HepG2 (cell line): Measurements from ENCODE around the gene GPR37L1. TPM values are rescaled to one million over a fixed set of nuclear protein-coding genes. Genes with fewer than 3 reads are reported as not detected.

Source experiments
- ATAC-seq: fragments of 200-7000 bp; cut with Tn5 transposase; 3 replicates; pipeline ENCODE4 v1.9.1; 2020; ENCODE audit warnings: mild to moderate bottlenecking, moderate library complexity
- BruUV-seq: library from RNA; stranded (reverse); fragments of 400-500 nt; replicated peaks from 2 replicates; lab custom pipeline; 2021; lab: Mats Ljungman, UMichigan
- CTCF ChIA-PET: fragments of 300-600 bp; formaldehyde crosslinking; extraction: SDS; loops from one replicate; lab custom pipeline; 2021; ENCODE audit warnings: low total read pairs, inconsistent platforms, low intra/inter-chr PET ratio; lab: Yijun Ruan, JAX
- POLR2A ChIA-PET: fragments of 350-600 bp; sonication (Branson Sonifier 250); formaldehyde crosslinking; loops from one replicate; lab custom pipeline; 2020; ENCODE audit warnings: antibody characterized with exemption, inconsistent platforms; lab: Yijun Ruan, JAX
- DNase-seq: peaks from one replicate; pipeline ENCODE4 v3.0.0-alpha.2; 2015; ENCODE audit warnings: low spot score
- FAIRE-seq: peaks from 3 replicates; lab custom pipeline; 2011; peaks lifted over from hg19 to GRCh38; lab: Jason Lieb, UNC
- H2AFZ ChIP-seq: one replicate; pipeline ENCODE4 v1.6.1; 2011; ENCODE audit warnings: low read length, inconsistent platforms
- H3K27ac ChIP-seq: fragments of 300-600 bp; 3 replicates; pipeline ENCODE4 v1.8.0; 2011; ENCODE audit warnings: mixed run types, mild to moderate bottlenecking, mixed read lengths, low read length, inconsistent platforms; ENCODE audit not compliant: insufficient read depth; ENCODE audit errors: extremely low read length
- H3K27me3 ChIP-seq, 2 experiments: fragments of 200-600 bp in 1 of 2; 2 replicates in 1 of 2; 3 replicates in 1 of 2; pipeline versions ENCODE4 v1.6.0 to v1.8.0; 2011; ENCODE audit warnings: low read length in 2 of 2, mild to moderate bottlenecking in 2 of 2, moderate library complexity in 2 of 2, inconsistent platforms in 1 of 2; ENCODE audit not compliant: insufficient read depth in 2 of 2, control insufficient read depth in 1 of 2
- H3K36me3 ChIP-seq, 2 experiments: fragments of 200-600 bp in 1 of 2; replicated peaks in 1 of 2; 2 replicates in 1 of 2; 3 replicates in 1 of 2; pipeline versions ENCODE4 v1.5.1 to v1.8.0; 2011; ENCODE audit warnings: low read length in 2 of 2, inconsistent platforms in 1 of 2; ENCODE audit not compliant: insufficient read depth in 2 of 2, control insufficient read depth in 1 of 2
- H3K4me1 ChIP-seq: 2 replicates; pipeline ENCODE4 v1.5.1; 2012; ENCODE audit warnings: low read length, inconsistent platforms; ENCODE audit not compliant: insufficient read depth
- H3K4me2 ChIP-seq: 2 replicates; pipeline ENCODE4 v1.6.0; 2011; ENCODE audit warnings: low read depth, low read length, inconsistent platforms
- H3K4me3 ChIP-seq, 3 experiments: fragments of 200-600 bp in 1 of 3; sonication (generic), shearing (Covaris generic) in 1 of 3; replicated peaks in 1 of 3; 2 replicates each; pipeline ENCODE4 v1.5.1; 2011 to 2016; ENCODE audit warnings: low read length in 3 of 3, inconsistent platforms in 2 of 3, low read depth in 2 of 3, mild to moderate bottlenecking in 2 of 3, control low read depth in 1 of 3, mixed read lengths in 1 of 3; ENCODE audit not compliant: insufficient read depth in 1 of 3
- H3K79me2 ChIP-seq: one replicate; pipeline ENCODE4 v1.6.1; 2011; ENCODE audit warnings: low read length, inconsistent platforms; ENCODE audit not compliant: insufficient read depth
- H3K9ac ChIP-seq: 2 replicates; pipeline ENCODE4 v1.6.0; 2011; ENCODE audit warnings: mild to moderate bottlenecking, low read depth, low read length, inconsistent platforms; ENCODE audit not compliant: insufficient read depth
- H3K9me3 ChIP-seq: 2 replicates; pipeline ENCODE4 v1.5.1; 2012; ENCODE audit warnings: mild to moderate bottlenecking, low read length
- H4K20me1 ChIP-seq: 2 replicates; pipeline ENCODE4 v1.6.0; 2011; ENCODE audit warnings: inconsistent platforms, mild to moderate bottlenecking, low read length, moderate library complexity; ENCODE audit not compliant: insufficient read depth
- ARNT ChIP-seq: fragments of 450-650 bp; IDR thresholded peaks from 2 replicates; pipeline ENCODE4 v1.6.1; 2017
- DPF2 ChIP-seq: sonication (generic); formaldehyde crosslinking; IDR thresholded peaks from 2 replicates; pipeline ENCODE4 v1.4.0; 2020; ENCODE audit warnings: mild to moderate bottlenecking, low read depth, missing genetic modification reagents, borderline replicate concordance
- GLI4 ChIP-seq: sonication (generic); formaldehyde crosslinking; IDR thresholded peaks from 2 replicates; pipeline ENCODE4 v1.5.1; 2020; ENCODE audit warnings: missing genetic modification reagents, mild to moderate bottlenecking, moderate library complexity, borderline replicate concordance
- IKZF1 ChIP-seq: fragments of 450-650 bp; IDR thresholded peaks from 2 replicates; pipeline ENCODE4 v1.7.1; 2016
- ZBTB33 ChIP-seq: sonication (generic); formaldehyde crosslinking; IDR thresholded peaks from 2 replicates; pipeline ENCODE4 v1.4.0; 2020; ENCODE audit warnings: missing genetic modification reagents
- ZGPAT ChIP-seq: IDR thresholded peaks from 2 replicates; pipeline ENCODE4 v1.6.1; 2016; ENCODE audit warnings: mild to moderate bottlenecking
- ZNF513 ChIP-seq: sonication (generic); formaldehyde crosslinking; conservative IDR thresholded peaks from 2 replicates; pipeline ENCODE4 v1.5.0; 2020; ENCODE audit warnings: missing genetic modification reagents
- ZNF883 ChIP-seq: sonication (generic); formaldehyde crosslinking; IDR thresholded peaks from 2 replicates; pipeline ENCODE4 v1.5.1; 2020; ENCODE audit warnings: mild to moderate bottlenecking, missing genetic modification reagents; ENCODE audit errors: not compliant biosample characterization
- WGBS: methylation state at CpG from one replicate; pipeline ENCODE4 v1.1.6; 2017; ENCODE audit warnings: low lambda C conversion rate; 5-methylcytosine and 5-hydroxymethylcytosine counted together
- in situ Hi-C: cut with HindIII; loops from 2 replicates; pipeline ENCODE4 v1.10.0; 2017; ENCODE audit warnings: low pct_unique_long_range_greater_than_20kb; ENCODE audit not compliant: extremely low pct_ligation_motif_present
- intact Hi-C: fragments of 100-400 bp; cut with micrococcal nuclease; formaldehyde crosslinking; loops from one replicate; pipeline ENCODE4 v1.10.0; 2022; ENCODE audit not compliant: unreplicated experiment
- polyA plus RNA-seq, 8 experiments: library from polyadenylated mRNA; depleted of rRNA in 3 of 8; stranded (reverse) in 7 of 8; unstranded in 1 of 8; fragments of >200 nt; fragmentation: Illumina TruSeq in 4 of 8; extraction: Trizol in 4 of 8; gene quantifications; 2 replicates each; pipeline versions ENCODE4 v1.2.1 to v1.2.3, GENCODE V29; 2011 to 2016; ENCODE audit warnings: low read depth in 4 of 8, missing spikeins in 1 of 8, mixed read lengths in 1 of 8; ENCODE audit not compliant: insufficient read depth in 1 of 8
- total RNA-seq, 5 experiments: library from RNA; depleted of rRNA; stranded (reverse); fragments of >200 nt; fragmentation: Illumina TruSeq; extraction: Trizol; gene quantifications; 2 replicates each; pipeline ENCODE4 v1.2.3, GENCODE V29; 2016; ENCODE audit warnings: low read depth in 1 of 5
- TF ChIP-seq, protein P1 (sequence below): sonication (generic); formaldehyde crosslinking; IDR thresholded peaks from 2 replicates; pipeline ENCODE4 v1.5.0; 2020; ENCODE audit warnings: missing genetic modification reagents

The GPR37L1 gene
- total and polyA plus RNA-seq, 2 of the 13 experiments (the other 11 are each of a cell fraction or from before 2014, with no cell fraction given) = 0.13 TPM; not detected in 1

DNA sequence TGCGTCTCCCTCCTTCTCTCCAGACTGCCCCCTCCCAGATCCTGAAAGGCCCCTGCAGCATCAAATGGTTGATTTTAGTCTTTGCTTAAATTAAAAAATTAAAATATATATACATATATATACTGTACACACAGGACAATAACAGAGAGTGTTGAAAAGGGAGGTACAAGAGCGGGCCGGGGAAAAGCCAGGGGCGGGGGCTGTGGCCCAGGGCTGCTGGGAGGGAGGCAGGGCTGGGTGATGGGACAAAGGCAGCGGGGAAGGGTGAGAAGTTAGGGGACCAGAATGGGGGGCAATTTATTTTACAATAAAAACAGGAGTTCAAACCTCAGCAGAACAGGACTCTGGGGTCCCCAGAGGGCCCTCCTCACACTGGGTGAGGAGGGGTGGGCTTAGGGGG lies 11.3 kb downstream of the GPR37L1 start (continued):
- TF ChIP-seq, protein P1, sequence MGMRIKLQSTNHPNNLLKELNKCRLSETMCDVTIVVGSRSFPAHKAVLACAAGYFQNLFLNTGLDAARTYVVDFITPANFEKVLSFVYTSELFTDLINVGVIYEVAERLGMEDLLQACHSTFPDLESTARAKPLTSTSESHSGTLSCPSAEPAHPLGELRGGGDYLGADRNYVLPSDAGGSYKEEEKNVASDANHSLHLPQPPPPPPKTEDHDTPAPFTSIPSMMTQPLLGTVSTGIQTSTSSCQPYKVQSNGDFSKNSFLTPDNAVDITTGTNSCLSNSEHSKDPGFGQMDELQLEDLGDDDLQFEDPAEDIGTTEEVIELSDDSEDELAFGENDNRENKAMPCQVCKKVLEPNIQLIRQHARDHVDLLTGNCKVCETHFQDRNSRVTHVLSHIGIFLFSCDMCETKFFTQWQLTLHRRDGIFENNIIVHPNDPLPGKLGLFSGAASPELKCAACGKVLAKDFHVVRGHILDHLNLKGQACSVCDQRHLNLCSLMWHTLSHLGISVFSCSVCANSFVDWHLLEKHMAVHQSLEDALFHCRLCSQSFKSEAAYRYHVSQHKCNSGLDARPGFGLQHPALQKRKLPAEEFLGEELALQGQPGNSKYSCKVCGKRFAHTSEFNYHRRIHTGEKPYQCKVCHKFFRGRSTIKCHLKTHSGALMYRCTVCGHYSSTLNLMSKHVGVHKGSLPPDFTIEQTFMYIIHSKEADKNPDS (CRISPR knock-in tag) = no peak
- no peak for TF ChIP-seq ZGPAT (CRISPR knock-in tag)
- TF ChIP-seq ZNF513 (CRISPR knock-in tag) = no peak
- no peak for TF ChIP-seq DPF2

DNA sequence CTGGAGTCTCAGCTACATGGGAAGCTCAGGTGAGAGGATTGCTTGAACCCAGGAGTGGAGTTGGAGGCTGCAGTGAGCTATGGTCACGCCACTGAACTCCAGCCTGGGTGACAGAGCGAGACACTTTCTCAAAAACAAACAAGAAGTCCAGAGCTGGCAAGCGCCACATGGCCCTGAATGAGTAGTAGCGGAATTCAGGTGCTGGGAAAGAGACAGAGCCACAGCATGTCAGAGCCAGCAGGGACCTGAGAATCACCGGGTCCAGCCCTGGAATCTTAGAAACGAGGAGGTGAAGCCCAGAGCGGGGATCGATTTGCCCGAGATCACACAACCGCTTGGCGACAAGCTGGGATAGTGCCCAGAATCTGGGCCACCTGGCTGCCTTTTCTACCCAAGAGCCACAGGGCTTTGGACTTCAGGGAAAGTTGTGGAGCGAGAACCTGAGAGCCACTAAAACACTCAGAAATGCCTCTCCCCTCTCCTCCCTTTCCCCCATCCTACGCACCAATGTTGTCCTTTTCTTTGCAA lies 12.0 kb downstream of the GPR37L1 start:
- Histone ChIP-seq H3K4me3 (no peak overlapping the region), H3K27me3 (no peaks in the 10 kb centered on the region), H4K20me1 (0 out of 2 replicates have a peak, but pooled peaks cover 5% of the 10 kb centered on the region), H3K4me2 (no peak overlapping the region), H2AFZ (no peak overlapping the region), H3K27ac (no peak overlapping the region), H3K79me2 (no peaks in the 10 kb centered on the region), H3K9ac (no peak overlapping the region), H3K36me3 (peaks cover 0 to 2% of the 10 kb centered on the region in 2 experiments; a peak in 1 of 5 replicates), H3K4me1 (0 out of 2 replicates have a peak, but pooled peaks cover 6% of the 10 kb centered on the region), H3K9me3 (no peaks in the 10 kb centered on the region)
- ATAC-seq (no peak; the same call in 2 of the 3 replicates), DNase-seq (no peak), FAIRE-seq (no peak)
- POLR2A ChIA-PET = interaction anchor here (1.8 kb wide), 1 partner anchor 124 kb away, joined by 5 read pairs; the partner anchor contains the start of gene ELF3
- intact Hi-C loops (loop anchor here (1.0 kb wide), 2 partner anchors 12 to 135 kb away; partner anchors contain the start of gene GPR37L1), in situ Hi-C loops (loop anchor here (5.0 kb wide), 1 partner anchor 237 kb away; no protein-coding TSS in a partner anchor)
- TF ChIP-seq IKZF1 (no peak), ZBTB33 (peak; percentile 28; the same call in 1 of the 2 replicates), ZNF883 (CRISPR knock-in tag) (peak; percentile 37), GLI4 (CRISPR knock-in tag) (no peak), ARNT (no peak)
- BruUV-seq = no TSS peak
- 87% methylated on average over 13 of the region's 13 CpGs for WGBS
- CTCF ChIA-PET = interaction anchor here (1.1 to 2.3 kb wide), 3 partner anchors 12 to 125 kb away, joined by 4 to 8 read pairs (median 6); partner anchors contain the start of genes ELF3 and GPR37L1
